Heart right ventricle (tissue), 16 donors: Measurements from ENCODE around the gene EHHADH. TPM values are rescaled to one million over a fixed set of nuclear protein-coding genes. Genes with fewer than 3 reads are reported as not detected.

Experiments
- ATAC-seq, 8 donors: fragments of 200-7000 bp; cut with Tn5 transposase; one replicate each; pipeline ENCODE4 v1.9.1; 2020; ENCODE audit warnings: mild to moderate bottlenecking in 8 of 8, moderate library complexity in 8 of 8, moderate number of reproducible peaks in 1 of 8
- DNase-seq, 2 donors: peaks; one replicate each; pipeline ENCODE4 v3.0.0-alpha.2; 2020
- H3K27ac ChIP-seq, 10 donors: fragments of 200-600 bp; sonication (generic) in 2 of 10; one replicate each; pipeline versions ENCODE4 v1.5.0 to v1.8.0; 2020 to 2022; ENCODE audit warnings: mild to moderate bottlenecking in 3 of 10
- H3K27me3 ChIP-seq, 7 donors: fragments of 200-600 bp; one replicate each; pipeline ENCODE4 v1.8.0; 2021 to 2022; ENCODE audit warnings: mild to moderate bottlenecking in 2 of 7
- H3K36me3 ChIP-seq, 9 donors: fragments of 200-600 bp; sonication (generic) in 1 of 9; one replicate each; pipeline versions ENCODE4 v1.5.0 to v1.8.0; 2020 to 2022; ENCODE audit warnings: mild to moderate bottlenecking in 2 of 9
- H3K4me1 ChIP-seq, 9 donors: fragments of 200-600 bp; sonication (generic) in 1 of 9; one replicate each; pipeline versions ENCODE4 v1.5.0 to v1.8.0; 2020 to 2022; ENCODE audit warnings: mild to moderate bottlenecking in 4 of 9
- H3K4me3 ChIP-seq, 10 donors: fragments of 200-600 bp; sonication (generic) in 2 of 10; one replicate each; pipeline versions ENCODE4 v1.5.0 to v1.8.0; 2020 to 2022; ENCODE audit warnings: mild to moderate bottlenecking in 7 of 10, moderate library complexity in 2 of 10
- H3K9me3 ChIP-seq, 11 donors: fragments of 200-600 bp in 10 of 11; sonication (generic) in 2 of 11; one replicate each; pipeline versions ENCODE4 v1.5.0 to v1.8.0; 2013 to 2022; ENCODE audit warnings: mild to moderate bottlenecking in 2 of 11, control low read depth in 1 of 11, moderate library complexity in 1 of 11
- CTCF ChIP-seq, 9 donors: fragments of 200-600 bp; sonication (generic) in 2 of 9; IDR thresholded peaks; one replicate each; pipeline versions ENCODE4 v1.5.0 to v1.8.0; 2021 to 2022; ENCODE audit warnings: antibody characterized with exemption in 9 of 9, mild to moderate bottlenecking in 5 of 9, moderate library complexity in 1 of 9
- WGBS, 2 donors: extraction: QIAGEN DNeasy Blood & Tissue Kit; methylation state at CpG; one replicate each; pipeline ENCODE4 v1.1.7; 2013; ENCODE audit warnings: inconsistent platforms in 1 of 2; 5-methylcytosine and 5-hydroxymethylcytosine counted together
- intact Hi-C, 10 donors: fragments of 100-400 bp; cut with DNase I; formaldehyde crosslinking; loops; one replicate each; pipeline versions ENCODE4 v1.11.1 to v1.14.2; 2022
- polyA plus RNA-seq, 2 donors: library from polyadenylated mRNA; stranded (reverse); fragments of 200-250 nt; gene quantifications; one replicate each; pipeline ENCODE4 v1.2.3, GENCODE V29; 2013
- total RNA-seq, 10 donors: library from RNA; stranded (reverse); fragmentation: NEBNext Ultra II Directional in 3 of 10; extraction: Animal tissue kit (Norgen Biotek cat#: 25700) in 3 of 10; gene quantifications; one replicate each; pipeline versions ENCODE4 v1.2.1 to v1.2.4, GENCODE V29; 2021 to 2023
- donor health status: Arrhythmogenic right ventricular cardiomyopathy.
- donor health status: ischemic (EF 13 %, LVEDD 7.1; RV severe dilation, severe dysfunction).
- donor health status: healthy with polysubstance abuse.
- donor health status: DM: no; HTN: yes; CAD: no.
- donor health status: DM: no; HTN: no; CAD: no.
- donor health status: ischemic (EF 25% LVEDD 6.9; RV normal size, moderate dysfunction).
- donor health status: ischemic (EF 25% LVEDD 5.7; RV mildly dilated, moderate dysfunction).
- donor health status: healthy.
- donor health status: DM: yes; HTN: yes; CAD: no.
- donor health status: Ischemic cardiomyopathy.
- donor health status: ischemic (EF 35%, LVEDD 5.7; RV mildly dilated, moderate dysfunction).
- donor health status: nonischemic (EF 11% LVEDD 7.7; RV severe dilation, severe dysfunction).
- donor health status: DM: yes; HTN: yes; CAD: no.
- donor health status: PGD.
- donor health status: ischemic (EF 29% LVEDD 5.4; RV normal size, mild dysfunction).
- donor health status: nonischemic (EF 23%, LVEDD 6.1; RV moderate dilation, normal function).

The EHHADH gene
- total and polyA plus RNA-seq, 12 donors: 3.8 to 31.0 (median 20.0) TPM

- Histone ChIP-seq H3K36me3 (no peaks in the 10 kb centered on the region), H3K4me1 (peaks cover 0 to 15% (median 6%) of the 10 kb centered on the region in 9 donors), H3K9me3 (no peaks in the 10 kb centered on the region), H3K4me3 (no peak overlapping the region), H3K27me3 (no peaks in the 10 kb centered on the region), H3K27ac (no peak overlapping the region)
- 96 to 97% methylated on average over 4 of the region's 4 CpGs for WGBS, 2 donors
- DNase-seq (no peak), ATAC-seq (no peak)
- intact Hi-C loops: loop anchor here in 2 of 10 donors (10.0 kb wide), 2 partner anchors 57 to 337 kb away; partner anchors contain the start of gene C3orf70 (in 1 of the 2)
- TF ChIP-seq CTCF (IDR thresholded peaks at IDR 0.05): no peak
Observed at GRCh38 chr3:185212086-185212485, 41.8 kb downstream of the EHHADH start.

- no peak for DNase-seq
- Histone ChIP-seq H3K36me3 (no peaks in the 10 kb centered on the region), H3K9me3 (no peaks in the 10 kb centered on the region), H3K27me3 (no peaks in the 10 kb centered on the region), H3K4me3 (no peak overlapping the region), H3K4me1 (peaks cover 0 to 1% (median 0%) of the 10 kb centered on the region in 9 donors), H3K27ac (no peak overlapping the region)
- TF ChIP-seq CTCF (IDR thresholded peaks at IDR 0.05): no peak
- intact Hi-C loops: loop anchor here in 2 of 10 donors (10.0 kb wide), 2 partner anchors 56 to 336 kb away; partner anchors contain the start of gene C3orf70 (in 1 of the 2)
- no peak for ATAC-seq
- WGBS, 2 donors: 89 to 92% methylated on average over 4 of the region's 4 CpGs
Observed at GRCh38 chr3:185210621-185211142, 43.2 kb downstream of the EHHADH start.

- WGBS, 2 donors: 97 to 98% methylated on average over 1 of the region's 1 CpG
- H3K27ac ChIP-seq: no peak overlapping the region
- DNase-seq: no peak
- H3K9me3 ChIP-seq: no peaks in the 10 kb centered on the region
- intact Hi-C loops: no loop called here
- TF ChIP-seq CTCF (IDR thresholded peaks at IDR 0.05): no peak
- no peaks in the 10 kb centered on the region for H3K4me1 ChIP-seq
- no peak for ATAC-seq
- no peaks in the 10 kb centered on the region for H3K27me3 ChIP-seq
- peaks cover 0 to 8% (median 0%) of the 10 kb centered on the region in 9 donors for H3K36me3 ChIP-seq
- H3K4me3 ChIP-seq: no peak overlapping the region
Observed at GRCh38 chr3:185208823-185209222, 45.0 kb downstream of the EHHADH start.

- H3K27ac ChIP-seq: no peak overlapping the region
- TF ChIP-seq CTCF (IDR thresholded peaks at IDR 0.05): no peak
- WGBS, 2 donors: 85 to 89% methylated on average over 6 of the region's 6 CpGs
Observed at GRCh38 chr3:185207931-185208746, 45.7 kb downstream of the EHHADH start.

More at GRCh38 chr3:185207931-185208746, 45.7 kb downstream of the EHHADH start:
- Histone ChIP-seq H3K36me3 (peaks cover 0 to 15% (median 0%) of the 10 kb centered on the region in 9 donors), H3K4me1 (no peaks in the 10 kb centered on the region), H3K9me3 (no peaks in the 10 kb centered on the region), H3K4me3 (no peak overlapping the region), H3K27me3 (no peaks in the 10 kb centered on the region)
- intact Hi-C loops: no loop called here
- DNase-seq (no peak), ATAC-seq (no peak)
